Sciatic nerve (tissue), 2 donors: ENCODE measurements around the gene GTF3C5. TPM values are rescaled to one million over a fixed set of nuclear protein-coding genes. Genes with fewer than 3 reads are reported as not detected.

Source experiments
- ATAC-seq: fragments of 200-7000 bp; cut with Tn5 transposase; one replicate; pipeline ENCODE4 v1.9.1; 2020; ENCODE audit warnings: mild to moderate bottlenecking, moderate library complexity
- DNase-seq: peaks from one replicate; pipeline ENCODE4 v3.0.0-alpha.2; 2020; ENCODE audit warnings: low spot score
- intact Hi-C: fragments of 100-400 bp; cut with DNase I; formaldehyde crosslinking; loops from one replicate; pipeline ENCODE4 v1.14.2; 2022
- microRNA-seq: library from miRNA; unstranded; fragments of <30 nt; microRNA quantifications from one replicate; pipeline ENCODE4 v1.2.0, GENCODE V29; 2020
- total RNA-seq: library from RNA; stranded (reverse); fragmentation: NEBNext Ultra II Directional; extraction: Animal tissue kit (Norgen Biotek cat#: 25700); gene quantifications from one replicate; pipeline ENCODE4 v1.2.1, GENCODE V29; 2021
- donor health status: DM: no; HTN: no; CAD: no.
- donor health status: DM: no; HTN: no; CAD: no.

GTF3C5 gene
- total RNA-seq, 1 donor from 2014 or later, result 45.2 TPM

DNA sequence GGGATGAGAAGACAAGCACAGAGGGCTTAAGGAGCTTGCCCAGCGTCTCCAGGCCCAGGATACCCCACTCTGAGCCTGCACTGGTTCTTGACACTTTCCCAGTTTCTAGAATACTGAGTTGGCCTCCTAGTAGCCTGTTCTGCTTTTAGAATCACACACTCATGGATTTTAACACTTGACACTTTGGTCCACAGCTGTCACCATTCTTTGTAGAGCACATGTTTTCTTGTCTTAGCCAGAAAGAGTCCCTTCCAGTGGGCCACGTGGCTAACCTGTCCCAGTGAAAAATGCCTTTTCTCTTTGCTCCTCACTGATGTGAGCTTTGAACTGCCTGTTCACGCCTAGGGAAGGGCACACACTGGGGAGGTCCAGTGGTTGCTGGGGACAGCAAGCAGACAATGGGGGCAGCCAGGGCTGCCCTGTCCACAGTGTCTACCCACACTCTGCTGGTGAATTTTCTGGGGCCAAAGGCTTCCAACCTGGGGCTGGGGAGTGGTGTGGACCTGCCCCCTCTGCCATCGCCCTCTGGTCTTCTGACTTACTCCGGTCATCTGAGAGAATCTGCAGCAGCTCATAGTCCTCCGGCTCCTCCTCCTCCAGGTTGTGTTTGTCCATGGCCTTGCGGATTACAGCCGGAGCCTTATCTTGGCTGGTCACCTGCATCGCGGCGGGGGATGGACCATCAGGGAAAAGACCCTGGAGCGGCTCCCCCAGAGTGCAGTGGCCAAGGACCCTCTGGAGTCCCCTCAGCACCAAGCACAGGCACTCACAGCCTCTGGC, 69.1 kb downstream of the GTF3C5 start:
- intact Hi-C loops, result no loop called here
- no peak for DNase-seq
- ATAC-seq, result no peak

DNA sequence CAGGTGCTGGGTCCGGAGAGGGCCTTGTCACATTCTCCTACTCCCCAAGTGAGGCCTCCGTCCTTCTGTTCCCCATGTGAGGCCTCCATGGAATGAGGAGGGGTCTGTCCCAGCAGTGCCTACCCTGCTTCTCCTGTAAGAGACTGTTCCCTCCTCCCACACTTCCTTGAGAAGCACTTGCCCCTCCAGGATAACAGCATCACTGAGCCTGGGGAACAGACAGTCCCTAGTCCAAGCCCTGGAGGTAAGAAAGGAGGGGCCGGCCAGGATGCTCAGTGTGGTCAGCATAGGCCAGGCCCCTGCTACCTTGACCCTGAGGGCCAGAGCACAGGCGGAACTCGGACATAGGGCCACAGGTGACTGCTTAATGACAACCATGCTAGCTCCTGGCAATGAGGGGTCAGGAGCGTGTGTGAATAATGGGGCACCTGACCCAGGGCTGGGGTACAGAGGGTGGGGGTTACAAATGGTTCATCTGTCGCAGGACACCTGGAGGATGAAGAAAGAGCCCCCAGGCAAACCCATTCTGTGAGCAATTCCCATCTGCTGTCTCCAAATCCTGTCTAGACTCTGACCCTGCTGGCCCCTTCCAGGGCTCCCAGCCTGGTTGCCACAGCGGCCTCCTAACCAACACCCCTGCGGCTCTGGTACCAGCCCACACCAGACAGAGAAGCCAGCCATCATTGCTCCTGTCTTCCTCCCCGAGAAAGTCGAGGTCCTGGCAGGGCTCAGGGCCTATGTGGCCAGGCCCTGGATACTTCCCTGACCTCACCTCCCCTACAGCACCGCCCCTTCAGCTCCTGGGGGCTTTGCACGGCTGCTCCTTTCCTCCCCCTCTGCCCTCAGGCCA, 69.9 kb downstream of the GTF3C5 start:
- DNase-seq (no peak), ATAC-seq (no peak)
- intact Hi-C loops, result no loop called here

DNA sequence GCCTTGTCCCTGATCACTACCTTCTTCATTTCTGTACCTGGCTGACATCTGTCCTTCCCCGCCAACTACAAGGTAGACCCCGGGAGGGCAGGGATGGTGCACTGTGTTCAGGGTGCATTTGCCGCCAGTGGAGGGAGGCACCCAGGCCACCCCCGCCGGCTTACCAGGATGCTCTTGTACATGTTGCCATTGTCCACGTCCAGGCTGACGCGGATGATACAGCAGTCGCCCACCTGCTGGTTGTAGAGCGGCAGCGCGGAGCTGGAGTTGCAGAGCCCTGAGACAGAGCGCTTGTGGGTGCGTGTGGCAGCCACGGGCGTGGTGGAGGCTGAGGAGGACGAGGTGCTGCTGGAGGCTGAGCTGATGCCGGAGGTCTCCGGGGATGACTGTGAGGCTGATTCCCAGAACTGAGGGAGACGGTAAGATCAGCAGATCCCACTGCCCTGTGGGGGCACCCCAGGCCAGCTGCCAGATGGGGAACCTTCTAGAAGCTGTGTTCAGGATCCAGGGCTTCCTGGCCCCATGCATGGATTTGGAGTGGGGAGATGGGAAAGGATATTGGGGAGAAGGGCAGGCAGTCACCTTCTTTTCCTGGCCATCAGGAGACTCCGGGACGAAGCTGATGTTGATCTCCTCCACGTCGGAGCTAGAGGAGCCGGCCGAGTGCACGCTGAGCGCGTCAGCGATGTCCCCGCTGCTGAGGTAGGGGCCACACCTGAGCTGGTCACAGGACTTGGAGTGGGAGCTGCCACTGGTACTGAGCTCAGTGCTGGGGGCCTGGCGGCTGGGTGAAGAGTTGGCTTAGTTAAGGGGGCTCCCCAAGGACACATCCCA, 70.8 kb downstream of the GTF3C5 start:
- DNase-seq (no peak), ATAC-seq (no peak)
- intact Hi-C loops, result loop anchor here (1.0 kb wide), 1 partner anchor 46 kb away; no protein-coding TSS in a partner anchor

DNA sequence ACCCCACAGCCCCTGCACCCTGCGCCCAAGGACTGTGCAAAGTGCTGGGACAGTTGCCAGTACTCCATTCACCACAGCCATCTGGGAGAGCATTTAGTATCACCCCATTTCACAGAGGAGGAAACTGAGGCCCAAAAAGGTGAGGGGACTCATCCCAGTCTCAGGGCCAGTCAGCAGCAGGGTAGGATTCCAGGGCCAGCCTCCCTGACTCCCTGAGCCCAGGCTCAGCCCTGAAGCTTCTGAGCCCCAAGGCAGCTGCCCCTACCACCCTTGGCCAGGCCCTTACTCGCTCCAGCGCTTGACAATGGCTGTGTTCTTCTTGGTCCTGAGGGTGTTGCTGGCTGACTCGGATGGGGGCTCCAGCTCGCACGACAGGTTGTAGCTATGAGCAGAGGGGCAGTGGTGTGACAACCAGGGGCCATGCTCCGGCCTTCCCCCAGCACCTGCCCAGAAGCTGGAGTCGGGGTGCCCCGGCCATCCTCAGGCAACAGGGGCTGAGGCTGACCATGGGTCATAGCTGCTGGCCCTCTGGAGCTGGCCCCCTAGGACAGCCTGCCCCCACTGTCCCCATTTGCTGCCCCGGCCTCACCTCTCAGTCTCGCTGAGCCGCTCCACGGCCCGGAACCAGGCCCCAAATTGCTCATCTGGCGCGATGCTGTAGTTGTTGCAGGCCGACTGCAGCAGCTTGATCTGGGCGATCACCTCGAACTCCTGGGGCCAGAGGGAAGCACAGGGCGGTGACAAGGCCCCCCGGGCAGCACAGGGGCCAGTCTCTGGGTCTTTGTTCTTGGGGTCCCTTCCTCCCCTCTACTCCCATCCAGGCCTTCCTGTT, 71.6 kb downstream of the GTF3C5 start:
- ATAC-seq (peak; percentile 2), DNase-seq (no peak)
- intact Hi-C loops, result loop anchor here (1.0 kb wide), 2 partner anchors 42 to 45 kb away; no protein-coding TSS in a partner anchor

DNA sequence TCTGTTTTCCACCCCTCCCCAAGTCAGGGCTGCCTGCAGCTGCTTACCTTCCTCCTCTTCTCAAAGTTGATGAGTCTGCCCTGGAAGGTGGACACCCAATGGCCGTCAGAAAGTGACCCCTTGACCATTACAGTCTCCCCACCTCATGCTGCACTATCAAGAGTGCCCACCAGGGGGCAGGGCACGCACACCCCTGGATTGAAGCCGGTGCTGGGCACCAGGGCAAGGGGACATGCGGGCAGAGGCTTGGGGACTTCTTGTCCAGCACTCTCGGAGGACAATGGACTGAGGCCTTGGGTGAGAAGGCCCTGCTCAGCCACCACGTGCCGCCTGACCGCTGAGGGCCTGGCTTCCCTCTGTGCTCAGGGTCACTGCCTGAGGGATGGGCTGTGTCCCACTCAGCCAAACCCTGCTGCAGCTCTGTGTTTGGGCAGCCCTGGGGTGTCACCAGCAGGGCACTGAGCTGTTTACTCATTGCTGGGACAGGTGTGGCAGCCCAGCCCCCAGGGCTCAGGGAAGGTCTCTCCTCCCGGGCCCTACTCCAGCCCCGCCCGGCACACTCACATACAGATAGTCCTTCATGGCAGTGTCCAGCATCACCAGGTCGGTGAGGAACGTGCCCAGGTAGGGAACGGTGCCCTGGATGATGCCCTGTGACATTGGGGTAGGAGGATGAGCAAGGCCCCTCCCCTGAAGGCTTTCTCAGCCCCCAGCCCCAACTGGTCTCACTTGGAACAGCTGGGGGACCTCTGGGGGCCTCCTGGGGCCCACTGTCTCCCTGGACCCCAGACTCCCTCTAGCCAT, 72.6 kb downstream of the GTF3C5 start:
- intact Hi-C loops, result loop anchor here (1.0 kb wide), 1 partner anchor 41 kb away; no protein-coding TSS in a partner anchor
- DNase-seq (peak; percentile 86), ATAC-seq (peak; percentile 80)

DNA sequence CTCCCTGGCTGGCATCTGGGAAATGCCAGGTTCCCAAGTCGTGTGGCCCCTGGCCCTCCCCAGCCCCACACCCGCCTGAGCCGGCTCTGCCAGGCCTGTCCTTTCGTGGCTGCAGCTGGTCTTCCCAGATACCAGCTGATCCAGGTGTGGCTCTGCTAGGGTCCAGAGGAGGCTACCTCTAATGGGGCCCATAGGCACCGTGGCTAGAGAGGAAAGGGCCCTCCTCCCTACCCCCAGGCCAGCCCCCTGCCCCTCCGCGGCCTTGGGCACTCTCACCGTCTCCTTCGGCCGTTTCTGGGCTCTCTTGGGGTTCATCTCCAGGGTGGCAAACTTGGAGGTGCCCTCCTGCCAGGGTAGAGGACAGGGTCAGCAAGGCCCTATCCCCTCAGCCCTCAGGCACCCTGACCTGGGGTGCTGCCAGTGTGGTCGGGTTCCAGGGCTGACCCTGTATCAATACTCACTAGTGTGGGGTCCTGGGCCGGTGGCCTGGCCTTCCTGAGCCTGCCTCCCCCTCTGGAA, 73.2 kb downstream of the GTF3C5 start:
- peak; percentile 2 for ATAC-seq
- intact Hi-C loops, result loop anchor here (1.0 kb wide), 1 partner anchor 40 kb away; no protein-coding TSS in a partner anchor
- DNase-seq, result no peak

DNA sequence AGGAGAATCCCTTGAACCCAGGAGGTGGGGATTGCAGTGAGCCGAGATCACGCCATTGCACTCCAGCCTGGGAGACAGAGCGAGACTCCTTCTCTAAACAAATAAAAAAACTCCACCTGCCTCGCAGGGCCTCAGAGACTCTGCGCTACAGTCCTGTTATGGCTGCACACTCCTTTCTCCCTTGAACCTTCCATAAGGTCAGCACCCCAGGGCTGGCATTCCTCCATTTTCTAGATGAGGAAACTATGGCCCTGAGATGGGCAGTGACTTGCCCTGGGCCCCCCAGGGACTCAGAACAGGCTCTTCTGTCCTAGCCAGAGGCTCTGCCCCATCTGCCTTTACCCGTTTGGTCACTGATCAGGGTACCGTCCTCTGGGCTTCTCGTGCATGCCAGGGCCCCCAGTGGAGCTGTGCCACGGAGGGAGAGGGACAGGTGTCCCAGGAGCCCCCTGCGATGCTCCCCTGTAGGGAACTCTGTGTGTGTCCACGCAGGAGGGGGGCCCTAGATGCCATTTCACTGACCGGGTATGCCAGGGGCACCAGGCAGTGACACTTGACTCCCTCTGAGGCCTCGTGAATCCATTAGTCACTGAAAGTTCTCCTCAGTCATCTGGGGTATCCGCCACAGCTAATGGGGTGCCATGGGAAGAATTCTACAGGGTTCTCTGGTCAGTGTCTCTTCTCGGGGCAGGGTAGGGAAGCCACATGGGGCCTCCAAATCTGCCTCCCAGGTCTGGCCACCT, 74.1 kb downstream of the GTF3C5 start:
- intact Hi-C loops, result no loop called here
- DNase-seq (no peak), ATAC-seq (no peak)

DNA sequence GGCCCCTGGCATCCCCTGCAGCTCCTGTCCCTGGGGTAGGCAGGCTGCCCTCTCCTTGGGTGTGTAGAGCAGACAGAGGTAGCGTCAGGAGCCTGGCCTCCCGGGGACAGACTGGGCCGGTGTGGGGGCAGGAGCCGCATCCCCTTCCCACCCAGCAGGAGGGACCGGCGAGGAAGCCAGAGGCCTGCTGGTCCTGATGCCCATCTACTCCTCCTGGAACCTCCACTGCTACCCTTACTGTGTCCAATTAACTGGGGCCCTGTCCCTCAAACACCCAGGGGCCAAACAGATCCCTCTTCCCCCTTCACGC, 74.6 kb downstream of the GTF3C5 start:
- intact Hi-C loops, result no loop called here
- DNase-seq (no peak), ATAC-seq (no peak)

DNA sequence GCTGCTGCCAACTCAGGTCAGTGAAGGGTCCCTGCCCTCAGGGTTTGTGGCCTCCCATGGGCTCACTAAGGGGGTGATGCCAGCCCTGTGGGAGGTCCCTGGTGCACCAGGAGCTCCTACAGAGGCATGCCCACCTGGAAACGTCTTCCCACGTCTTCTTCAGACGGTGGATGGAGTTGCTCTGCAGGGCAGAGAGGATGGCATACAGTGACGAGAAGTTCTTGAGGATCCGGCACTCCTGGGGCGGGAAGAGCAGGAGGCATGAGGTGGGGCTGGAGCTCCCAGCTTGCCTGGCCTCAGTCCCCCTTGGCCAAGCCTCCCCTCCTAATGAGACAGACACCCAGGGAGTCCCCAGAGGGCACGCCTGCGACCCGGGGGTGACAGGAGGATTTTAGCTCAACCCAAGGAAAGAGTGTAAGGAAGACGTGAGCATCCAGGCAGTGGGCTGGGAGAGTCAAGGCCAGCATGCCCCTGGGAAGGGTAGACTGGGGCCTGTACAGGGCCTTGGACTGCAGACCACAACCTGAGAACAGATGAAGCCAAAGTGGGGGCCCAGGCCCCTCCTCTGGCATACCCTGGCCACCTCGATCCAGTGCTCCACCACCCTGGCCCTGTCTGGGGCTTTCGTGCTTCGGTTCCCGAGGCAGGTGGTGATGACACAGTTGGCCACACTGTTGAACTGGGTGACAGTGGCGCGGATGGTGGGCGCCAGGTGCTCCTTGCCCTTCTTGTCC, 75.9 kb downstream of the GTF3C5 start:
- intact Hi-C loops, result no loop called here
- peak; percentile 48 for DNase-seq
- no peak for ATAC-seq

DNA sequence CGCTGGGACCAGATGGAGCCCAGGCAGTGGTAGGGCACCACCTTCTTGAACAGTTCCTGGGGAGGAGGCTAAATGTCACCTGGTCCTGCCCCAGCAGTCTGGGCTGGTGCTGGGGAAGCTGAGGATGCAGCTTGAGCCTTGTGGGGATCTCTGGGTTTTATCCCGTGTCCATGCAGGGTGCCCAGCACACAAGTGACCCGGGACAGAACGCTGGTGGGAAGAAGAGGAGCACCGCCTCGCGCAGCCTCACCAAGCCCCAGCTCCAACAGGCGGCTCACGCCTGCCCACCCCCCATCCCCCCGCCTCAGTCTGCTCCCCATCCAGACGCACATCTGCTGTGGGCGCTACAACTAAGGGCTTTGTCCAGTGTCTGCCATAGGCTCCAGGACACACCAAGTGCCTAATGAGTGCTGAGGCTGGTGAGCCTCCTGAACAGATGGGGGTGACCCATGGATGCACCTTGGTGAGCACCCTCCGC, 76.5 kb downstream of the GTF3C5 start:
- ATAC-seq, result no peak
- intact Hi-C loops, result no loop called here
- DNase-seq, result peak; percentile 48

Small RNA genes within 50 kb of the gene (microRNA-seq; reads per million reads assigned to microRNA genes)
- gene MIR6877, result not detected

Other genes starting within 250 kb of the GTF3C5 start
- 1.6 TPM for gene AK8, start 152.7 kb upstream of the GTF3C5 start, total RNA-seq
- gene SPACA9, start 152.1 kb upstream of the GTF3C5 start, total RNA-seq, result 9.3 TPM
- gene TSC1, start 86.4 kb upstream of the GTF3C5 start, total RNA-seq, result 71.5 TPM
- gene GFI1B, start 52.3 kb upstream of the GTF3C5 start, total RNA-seq, result not detected
- 2.7 TPM for gene CEL, start 31.0 kb downstream of the GTF3C5 start, total RNA-seq
- gene RALGDS, start 90.2 kb downstream of the GTF3C5 start, total RNA-seq, result 59.7 TPM
- gene GBGT1, start 132.9 kb downstream of the GTF3C5 start, total RNA-seq, result 23.2 TPM
- not detected for gene OBP2B, start 178.3 kb downstream of the GTF3C5 start, total RNA-seq
- 10.9 TPM for gene ABO, start 244.2 kb downstream of the GTF3C5 start, total RNA-seq